AG10803 (cell line): ENCODE data around the gene ASRGL1.
"Not testable (repeated sequence)": the region's sequence is repeated elsewhere in the genome, so short reads cannot be mapped to it uniquely, and the experiment has no call there.

ENCODE experiments used
- DNase-seq: peaks from one replicate; pipeline ENCODE4 v3.0.0; 2010; ENCODE audit warnings: low read depth
- H3K4me3 ChIP-seq: 2 replicates; pipeline ENCODE4 v1.5.1; 2011; ENCODE audit warnings: mild to moderate bottlenecking, low read length, control low read depth
- TF ChIP-seq, protein P1 (sequence below): conservative IDR thresholded peaks from 2 replicates; pipeline ENCODE4 v1.5.1; 2011; ENCODE audit warnings: mild to moderate bottlenecking, low read length, control low read depth, inconsistent platforms

Gene ASRGL1

GRCh38 chr11:62322524-62322923 lies 14.7 kb upstream of the ASRGL1 start:
- no peak for DNase-seq
- no peak overlapping the region for H3K4me3 ChIP-seq
- TF ChIP-seq, protein P1, sequence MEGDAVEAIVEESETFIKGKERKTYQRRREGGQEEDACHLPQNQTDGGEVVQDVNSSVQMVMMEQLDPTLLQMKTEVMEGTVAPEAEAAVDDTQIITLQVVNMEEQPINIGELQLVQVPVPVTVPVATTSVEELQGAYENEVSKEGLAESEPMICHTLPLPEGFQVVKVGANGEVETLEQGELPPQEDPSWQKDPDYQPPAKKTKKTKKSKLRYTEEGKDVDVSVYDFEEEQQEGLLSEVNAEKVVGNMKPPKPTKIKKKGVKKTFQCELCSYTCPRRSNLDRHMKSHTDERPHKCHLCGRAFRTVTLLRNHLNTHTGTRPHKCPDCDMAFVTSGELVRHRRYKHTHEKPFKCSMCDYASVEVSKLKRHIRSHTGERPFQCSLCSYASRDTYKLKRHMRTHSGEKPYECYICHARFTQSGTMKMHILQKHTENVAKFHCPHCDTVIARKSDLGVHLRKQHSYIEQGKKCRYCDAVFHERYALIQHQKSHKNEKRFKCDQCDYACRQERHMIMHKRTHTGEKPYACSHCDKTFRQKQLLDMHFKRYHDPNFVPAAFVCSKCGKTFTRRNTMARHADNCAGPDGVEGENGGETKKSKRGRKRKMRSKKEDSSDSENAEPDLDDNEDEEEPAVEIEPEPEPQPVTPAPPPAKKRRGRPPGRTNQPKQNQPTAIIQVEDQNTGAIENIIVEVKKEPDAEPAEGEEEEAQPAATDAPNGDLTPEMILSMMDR, result no peak

GRCh38 chr11:62324731-62325556 lies 12.3 kb upstream of the ASRGL1 start:
- DNase-seq, result peak; percentile 25
- TF ChIP-seq, protein P1, result peak; percentile 49

GRCh38 chr11:62325781-62326180 lies 11.5 kb upstream of the ASRGL1 start:
- H3K4me3 ChIP-seq, DNase-seq: not testable (repeated sequence)

More at GRCh38 chr11:62324731-62325556, 12.3 kb upstream of the ASRGL1 start:
- H3K4me3 ChIP-seq, result no peak overlapping the region

DNA sequence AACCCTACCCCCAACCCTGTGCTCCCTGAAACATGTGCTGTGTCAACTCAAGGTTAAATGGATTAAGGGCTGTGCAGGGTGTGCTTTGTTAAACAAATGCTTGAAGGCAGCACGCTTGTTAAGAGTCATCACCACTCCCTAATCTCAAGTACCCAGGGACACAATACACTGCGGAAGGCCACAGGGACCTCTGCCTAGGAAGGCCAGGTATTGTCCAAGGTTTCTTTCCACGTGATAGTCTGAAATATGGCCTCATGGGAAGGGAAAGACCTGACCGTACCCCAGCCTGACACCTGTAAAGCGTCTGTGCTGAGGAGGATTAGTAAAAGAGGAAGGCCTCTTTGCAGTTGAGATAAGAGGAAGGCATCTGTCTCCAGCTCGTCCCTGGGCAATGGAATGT lies 10.5 kb upstream of the ASRGL1 start:
- not testable (repeated sequence) for DNase-seq, H3K4me3 ChIP-seq

- DNase-seq, H3K4me3 ChIP-seq: not testable (repeated sequence)
These were observed 9.7 kb upstream of the ASRGL1 start for GRCh38 chr11:62327541-62327940.

GRCh38 chr11:62331264-62331663 lies 6.0 kb upstream of the ASRGL1 start:
- not testable (repeated sequence) for H3K4me3 ChIP-seq, DNase-seq

DNA sequence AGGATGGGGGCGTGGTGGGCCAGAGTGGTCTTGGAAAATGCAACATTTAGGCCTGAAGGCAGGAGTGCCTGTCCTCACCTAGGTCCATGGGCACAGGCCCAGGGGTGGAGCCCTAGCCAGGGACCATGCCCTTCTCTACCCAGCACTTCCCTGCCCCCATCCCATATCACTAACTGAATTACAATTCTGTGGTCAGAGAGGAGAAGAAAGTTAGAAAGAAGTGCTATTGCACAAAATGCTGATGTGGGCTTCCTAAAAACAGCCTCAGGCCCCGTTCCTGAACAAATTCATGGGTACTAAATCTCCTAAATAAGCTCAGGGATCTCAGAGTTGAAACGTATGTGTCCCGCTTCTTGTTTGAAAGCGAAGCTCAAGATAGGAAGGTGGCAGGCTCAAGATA lies 3.5 kb upstream of the ASRGL1 start:
- TF ChIP-seq, protein P1, result no peak
- no peak for DNase-seq
- no peak overlapping the region for H3K4me3 ChIP-seq

DNA sequence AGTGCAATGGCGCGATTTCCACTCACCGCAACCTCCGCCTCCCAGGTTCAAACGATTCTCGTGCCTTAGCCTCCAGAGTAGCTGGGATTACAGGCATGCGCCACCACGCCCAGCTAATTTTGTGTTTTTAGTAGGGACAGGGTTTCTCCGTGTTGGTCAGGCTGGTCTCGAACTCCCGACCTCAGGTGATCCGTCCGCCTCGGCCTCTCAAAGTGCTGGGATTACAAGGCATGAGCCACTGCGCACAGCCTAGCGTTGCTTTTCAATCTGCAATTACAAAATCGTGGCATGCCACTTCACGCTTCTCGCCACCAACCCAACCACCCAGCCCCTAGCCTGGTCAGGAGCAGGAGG lies 322 bp upstream of the ASRGL1 start:
- peak overlapping the region; percentile 58 for H3K4me3 ChIP-seq
- not testable (repeated sequence) for DNase-seq

DNA sequence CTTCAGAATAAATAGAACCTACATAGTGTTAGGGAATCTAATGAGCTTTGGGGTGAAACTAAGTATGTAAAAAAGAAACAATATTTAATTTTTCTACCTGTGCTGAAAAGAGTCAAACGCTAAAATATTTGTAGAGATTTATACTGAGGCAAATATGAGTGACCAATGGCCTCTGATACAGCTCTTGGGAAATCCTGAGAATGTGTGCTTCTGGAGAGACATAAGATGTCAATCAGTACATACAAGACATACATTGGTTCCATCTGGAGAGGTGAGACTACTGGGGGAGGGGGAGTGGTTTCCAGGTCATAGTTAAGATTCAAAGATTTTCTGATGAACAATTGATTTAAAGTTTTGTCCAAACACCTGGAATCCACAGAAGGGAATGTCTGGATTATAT lies 970 bp downstream of the ASRGL1 start:
- TF ChIP-seq, protein P1, result no peak
- no peak for DNase-seq
- no peak overlapping the region for H3K4me3 ChIP-seq

DNA sequence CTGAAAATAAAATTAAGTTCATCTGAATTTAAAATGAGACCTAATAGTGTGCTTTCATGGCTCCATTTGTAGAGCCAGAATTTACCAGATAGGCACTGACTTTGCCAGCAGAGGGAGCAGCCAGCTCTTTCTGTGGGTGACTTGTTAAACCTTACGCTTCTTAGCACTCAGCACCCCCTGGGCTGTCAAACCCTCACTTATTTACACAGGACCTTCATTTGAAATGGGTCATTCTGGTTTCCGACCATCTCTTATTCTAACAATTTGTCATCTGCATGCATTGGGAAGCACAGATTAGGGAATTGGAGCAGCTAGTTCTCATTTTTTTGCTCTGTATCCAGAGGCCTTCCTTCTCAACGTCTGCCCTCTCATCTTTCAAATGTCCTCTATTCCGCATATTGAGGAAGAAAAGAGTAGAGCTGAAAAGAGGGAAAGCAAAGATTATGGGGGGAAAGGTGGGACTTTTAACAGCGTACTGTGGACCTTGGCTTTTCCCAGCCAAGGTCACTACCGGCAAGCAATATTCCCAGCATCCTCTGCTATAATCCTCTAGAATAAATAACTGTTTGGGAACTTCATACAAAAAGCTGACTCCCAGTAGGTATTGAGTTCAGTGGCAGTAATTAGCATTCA lies 3.1 kb downstream of the ASRGL1 start:
- TF ChIP-seq, protein P1, result peak; percentile 79
- peak; percentile 44 for DNase-seq
- no peak overlapping the region for H3K4me3 ChIP-seq
